Measurements from ENCODE around the gene CYP4F8.

DNA sequence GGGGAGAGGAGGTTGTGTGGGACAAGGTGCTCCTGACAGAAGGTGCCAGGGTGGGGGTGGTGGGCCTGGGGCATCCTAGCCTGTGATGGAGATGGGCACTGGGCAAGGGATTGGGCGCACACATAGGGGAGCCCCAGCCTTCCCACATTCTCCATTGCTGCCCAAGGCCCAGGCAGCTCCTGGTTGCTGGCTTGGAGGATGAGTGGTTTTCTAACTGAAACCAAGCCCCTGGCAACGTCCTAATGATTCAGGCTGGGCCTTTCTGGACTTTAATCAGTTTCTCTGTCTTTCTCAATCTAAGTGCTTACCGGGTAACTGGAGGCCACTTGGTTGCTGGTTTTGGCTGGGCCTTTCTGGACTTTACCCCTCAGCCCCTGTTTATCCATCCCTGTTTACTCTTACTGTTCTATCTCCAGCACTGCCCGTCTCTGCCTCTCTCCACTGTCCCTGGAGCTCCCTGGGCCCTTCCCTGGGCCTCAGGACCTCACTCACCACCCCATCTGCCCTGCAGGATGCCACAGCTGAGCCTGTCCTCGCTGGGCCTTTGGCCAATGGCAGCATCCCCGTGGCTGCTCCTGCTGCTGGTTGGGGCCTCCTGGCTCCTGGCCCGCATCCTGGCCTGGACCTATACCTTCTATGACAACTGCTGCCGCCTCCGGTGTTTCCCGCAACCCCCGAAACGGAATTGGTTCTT lies 26.0 kb downstream of the CYP4F8 start:
- TF ChIP-seq CTCF (conservative IDR thresholded peaks at IDR 0.05; ENCODE audit: low read length) (no peak), EZH2phosphoT487 (IDR thresholded peaks at IDR 0.05; ENCODE audit: borderline replicate concordance, low read depth, low read length) (no peak)
